Fibroblast of the conjunctiva (primary cell): ENCODE results near the gene C1QL1.
"Not testable (repeated sequence)": the region's sequence is repeated elsewhere in the genome, so short reads cannot be mapped to it uniquely, and the experiment has no call there.

Experiments
- DNase-seq: peaks from one replicate; pipeline ENCODE4 v3.0.0-alpha.2; 2010; ENCODE audit warnings: low read depth

Gene C1QL1

DNA sequence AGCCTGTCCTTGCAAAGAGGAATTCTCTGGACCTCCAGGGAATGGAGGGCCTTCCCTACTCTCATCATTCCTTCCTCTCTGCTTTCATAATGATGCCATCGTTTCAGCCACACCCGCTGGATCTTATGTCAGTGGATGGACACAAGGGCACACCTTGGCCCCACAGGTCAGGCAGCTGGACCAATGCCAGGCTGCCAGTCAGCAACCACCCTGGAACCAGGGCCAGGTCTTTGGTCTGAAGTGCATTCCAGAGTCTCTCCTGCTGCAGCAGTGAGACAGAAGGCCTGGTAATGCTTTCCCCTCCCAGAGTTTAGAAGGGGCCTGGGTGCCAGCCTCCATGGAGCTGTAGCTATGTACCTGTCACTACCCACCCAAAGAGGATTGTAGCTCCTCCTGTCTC lies 7.4 kb downstream of the C1QL1 start:
- no peak for DNase-seq

DNA sequence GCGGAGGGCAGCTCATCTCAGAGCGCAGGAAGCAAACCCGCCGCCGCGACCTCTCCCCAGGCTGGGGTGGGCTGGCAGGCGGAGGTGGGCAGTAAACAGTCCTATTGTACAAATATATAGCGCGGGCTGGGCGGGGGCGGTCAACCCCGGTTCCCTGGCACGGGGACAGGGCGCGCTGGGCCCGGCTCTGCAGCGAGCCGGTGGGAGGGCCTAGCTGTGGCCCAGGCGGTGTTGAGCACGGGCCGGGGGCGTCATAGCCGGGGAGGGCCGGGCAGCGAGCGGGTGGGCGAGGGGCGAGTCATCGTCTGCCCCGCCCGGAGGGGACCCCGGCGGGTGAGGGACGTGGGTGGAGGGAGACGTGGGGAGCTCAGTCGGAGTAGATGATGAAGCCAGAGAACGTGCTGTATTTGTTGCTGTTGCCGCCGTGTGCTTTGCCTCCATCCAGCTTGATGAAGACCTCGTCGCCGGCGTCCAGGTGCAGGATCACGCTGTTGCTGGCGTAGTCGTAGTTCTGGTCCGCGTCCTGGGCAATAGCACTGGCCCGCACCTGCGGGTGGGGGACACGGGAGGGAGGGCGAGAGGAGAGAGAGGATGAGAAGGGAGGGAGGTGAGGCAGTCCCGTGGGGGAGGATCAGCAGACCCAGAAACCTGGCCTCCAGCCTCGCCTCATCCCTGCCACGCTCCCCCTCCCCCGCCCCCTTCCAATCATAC lies 8.1 kb downstream of the C1QL1 start:
- no peak for DNase-seq

DNA sequence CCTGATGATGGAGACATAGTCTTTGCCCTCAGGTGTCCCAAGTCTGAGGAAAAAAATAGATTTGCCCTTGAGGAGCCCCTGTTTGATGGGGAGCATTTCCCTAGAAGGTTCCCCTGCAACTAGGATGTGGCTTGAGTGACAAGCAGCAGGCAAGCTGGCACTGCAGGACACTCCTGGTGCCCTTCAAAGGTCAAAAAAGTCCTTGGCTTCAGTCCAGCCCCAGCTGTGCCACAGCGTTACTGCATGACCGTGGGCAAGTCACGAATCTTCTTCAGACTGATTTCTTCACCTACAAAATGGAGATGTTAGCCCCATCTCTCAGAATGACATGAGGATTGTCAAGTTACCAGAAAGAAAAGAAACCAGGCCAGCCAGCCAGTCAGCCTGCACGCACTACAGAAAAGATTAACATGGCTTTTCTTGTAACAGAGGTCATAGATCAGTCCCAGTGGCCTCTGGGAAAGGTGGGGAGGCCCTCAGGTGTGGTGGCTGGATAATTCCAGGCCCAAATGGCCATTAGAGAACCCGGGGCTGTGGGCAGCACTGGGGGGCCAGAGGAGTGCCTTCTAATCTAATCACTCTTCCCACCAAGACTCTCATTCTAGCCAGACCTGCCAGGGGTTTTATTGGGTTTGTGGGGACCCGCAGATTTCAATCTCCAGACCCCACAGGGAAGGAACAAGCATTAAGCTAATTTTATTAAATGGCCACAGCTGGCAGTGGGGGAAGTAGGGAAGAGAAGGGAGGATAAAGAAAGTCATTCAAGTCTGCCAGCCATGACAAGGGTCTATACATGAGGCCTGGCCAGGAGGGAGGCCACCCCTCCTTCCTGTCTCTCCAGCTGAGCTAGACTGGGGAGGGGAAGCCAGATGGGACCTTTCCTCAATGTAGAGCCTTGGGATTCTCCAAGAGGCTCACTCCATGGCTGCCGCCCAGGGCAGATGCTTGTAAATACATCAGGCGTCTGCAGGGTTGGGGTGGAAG lies 10.8 kb downstream of the C1QL1 start:
- DNase-seq = no peak

DNA sequence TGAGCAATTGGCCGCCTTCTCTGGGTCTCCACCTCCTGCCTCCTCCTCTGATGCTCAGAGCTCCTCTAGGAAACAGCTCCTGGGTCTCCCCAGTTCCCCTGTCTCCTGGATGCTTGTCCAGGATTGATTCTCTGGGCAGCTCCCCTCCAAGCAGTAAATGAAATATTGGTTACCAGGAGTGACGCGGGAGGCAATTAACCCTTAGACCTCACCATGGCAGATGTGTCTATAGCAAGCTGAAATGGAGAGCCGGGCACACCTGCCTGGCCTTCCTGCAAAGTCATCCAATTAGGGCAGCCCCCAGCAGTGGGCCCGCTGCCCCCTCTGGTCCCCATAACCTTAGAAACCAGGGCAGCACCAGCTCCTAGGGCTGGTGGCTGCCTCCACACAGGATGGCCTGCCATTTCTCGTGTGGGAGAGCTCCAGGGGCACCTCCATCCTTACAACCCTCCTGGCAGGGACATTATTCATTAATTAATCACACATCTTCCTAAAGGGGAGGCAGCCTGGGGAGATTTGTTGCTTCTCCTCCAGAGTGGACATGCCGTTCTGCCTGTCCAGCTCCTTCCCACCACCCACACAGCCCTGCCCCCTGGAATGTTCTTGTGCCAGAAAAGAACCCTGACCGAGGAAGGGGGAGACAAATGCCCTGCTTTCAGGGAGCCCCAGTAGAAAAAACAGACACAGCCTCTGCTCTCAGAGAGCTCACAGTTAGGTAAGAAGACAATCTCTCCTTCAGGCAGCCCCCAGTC lies 12.3 kb downstream of the C1QL1 start:
- DNase-seq = no peak

DNA sequence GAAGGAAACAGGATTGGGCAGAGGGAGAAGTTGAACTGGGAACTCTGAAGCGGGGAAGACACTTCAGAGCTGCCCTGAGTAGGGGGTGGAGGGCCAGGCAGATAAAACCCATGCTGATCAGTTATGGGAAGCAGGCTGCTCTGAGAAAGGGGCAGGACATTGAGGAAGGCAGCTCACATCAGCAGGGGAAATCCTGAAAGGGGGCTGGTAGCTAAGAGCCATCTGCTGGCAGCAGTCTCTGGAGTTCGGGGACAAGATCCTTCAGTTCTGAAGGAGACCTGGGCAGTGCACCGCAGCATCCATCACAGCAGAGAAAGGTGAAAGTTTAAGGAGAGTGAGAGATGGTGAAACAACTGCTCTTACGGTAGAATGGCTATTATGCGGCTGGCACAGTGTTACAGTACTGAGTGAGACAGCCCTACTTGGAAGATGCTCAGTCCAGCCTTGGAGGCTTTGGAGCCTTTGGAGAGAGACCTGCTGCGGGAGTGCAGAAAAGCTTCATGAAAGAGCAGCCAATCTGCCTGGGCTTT lies 15.1 kb downstream of the C1QL1 start:
- no peak for DNase-seq

DNA sequence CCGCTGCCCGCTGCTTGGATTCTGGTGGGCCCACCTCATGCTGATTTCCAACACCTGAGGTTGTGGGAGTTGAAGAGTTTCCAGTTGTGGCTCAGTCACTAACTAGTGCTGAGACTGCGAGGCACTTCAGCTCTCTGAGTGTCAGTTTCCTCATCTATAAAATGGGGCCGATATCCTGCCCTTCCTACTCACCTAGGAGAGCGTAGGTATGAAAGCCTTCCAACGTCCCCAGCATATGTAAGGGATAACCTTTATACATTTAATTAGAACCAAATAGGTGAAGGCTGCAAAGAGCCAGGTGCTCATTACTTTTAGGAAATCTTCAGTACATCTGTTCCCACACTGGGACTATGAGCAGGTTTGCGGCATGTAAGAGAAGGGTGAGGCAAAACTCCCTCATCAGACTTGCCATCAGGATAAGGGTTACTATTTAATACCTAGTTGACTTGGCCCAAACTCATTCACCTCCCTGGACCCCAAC lies 19.7 kb downstream of the C1QL1 start:
- no peak for DNase-seq

DNA sequence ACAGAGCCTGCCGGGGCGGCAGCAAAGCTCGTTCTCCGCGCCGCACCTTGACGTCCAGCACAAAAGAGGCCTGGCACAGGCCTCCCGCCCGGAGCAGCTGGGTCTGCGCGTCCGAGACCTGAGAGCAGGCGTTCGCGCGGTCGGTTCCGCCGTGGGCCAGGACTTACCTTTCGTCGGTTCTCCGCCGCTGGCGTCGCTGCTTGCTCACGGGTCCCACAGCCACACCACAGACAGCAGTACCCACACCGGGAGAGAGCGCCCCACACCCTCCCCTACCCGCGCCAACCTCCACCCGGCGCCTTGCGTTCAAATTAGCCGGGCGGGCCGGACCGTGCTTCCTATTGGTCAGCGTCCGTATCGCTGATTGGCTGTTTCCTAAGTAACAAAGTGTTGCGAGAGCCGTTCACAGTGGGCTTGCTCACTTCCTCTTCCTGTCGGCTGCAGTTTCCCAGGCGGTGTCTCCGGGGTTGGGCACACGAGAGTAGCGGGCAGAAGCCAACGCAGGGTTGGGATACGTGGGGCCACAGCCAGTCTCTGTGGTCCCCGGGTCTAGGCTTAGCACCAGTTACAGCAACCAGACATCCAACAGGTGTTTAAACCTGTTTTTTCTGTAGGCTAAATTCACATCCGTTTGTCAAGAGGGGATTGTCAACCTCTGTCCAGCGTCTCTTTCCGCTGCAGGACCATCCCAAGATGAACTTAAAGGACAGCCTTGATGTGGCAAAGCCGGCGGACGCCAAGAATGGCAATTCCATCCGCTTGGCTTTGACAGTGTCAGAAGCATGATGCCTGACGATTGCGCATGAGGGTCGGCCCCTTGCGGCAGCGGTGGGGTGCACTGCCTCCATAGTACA lies 20.4 kb downstream of the C1QL1 start, which contains the start of gene KIF18B:
TSS of gene KIF18B (minus strand) at position 313 of the 854 bp plus-strand sequence. CDS start 11,429 bp downstream, outside the sequence.
- DNase-seq = peak; percentile 93

DNA sequence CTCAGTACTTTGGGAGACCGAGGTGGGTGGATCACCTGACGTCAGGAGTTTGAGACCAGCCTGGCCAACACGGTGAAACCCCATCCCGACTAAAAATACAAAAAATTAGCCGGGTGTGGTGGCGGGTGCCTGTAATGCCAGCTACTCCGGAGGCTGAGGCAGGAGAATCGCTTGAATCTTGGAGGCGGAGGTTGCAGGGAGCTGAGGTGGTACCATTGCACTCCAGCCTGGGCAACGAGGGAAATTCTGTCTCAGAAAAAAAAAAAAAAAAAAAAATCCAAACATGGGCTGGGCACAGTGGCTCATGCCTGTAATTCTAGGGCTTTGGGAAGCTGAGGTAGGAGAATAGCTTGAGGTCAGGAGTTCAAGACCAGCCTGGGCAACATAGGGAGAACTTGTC lies 22.5 kb downstream of the C1QL1 start:
- DNase-seq = not testable (repeated sequence)

DNA sequence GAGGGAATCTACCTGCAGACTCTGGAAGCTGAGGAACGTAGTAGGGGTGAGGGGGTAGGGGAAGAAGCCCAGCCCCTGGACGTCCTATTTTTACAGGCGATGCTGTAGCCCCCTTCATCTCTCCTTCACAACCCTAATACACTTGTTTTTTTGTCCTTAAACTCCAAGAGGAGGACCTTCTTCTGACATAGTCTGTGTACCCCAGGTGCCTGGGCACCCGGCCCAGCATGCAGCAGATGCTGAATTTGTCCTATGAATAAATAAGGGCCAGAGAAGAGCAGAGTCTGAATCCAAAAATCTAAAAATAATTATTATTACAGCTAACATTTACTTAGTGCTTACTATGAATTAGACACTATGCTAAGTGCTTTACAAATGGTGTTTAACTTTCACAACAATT lies 25.6 kb downstream of the C1QL1 start:
- DNase-seq = no peak

DNA sequence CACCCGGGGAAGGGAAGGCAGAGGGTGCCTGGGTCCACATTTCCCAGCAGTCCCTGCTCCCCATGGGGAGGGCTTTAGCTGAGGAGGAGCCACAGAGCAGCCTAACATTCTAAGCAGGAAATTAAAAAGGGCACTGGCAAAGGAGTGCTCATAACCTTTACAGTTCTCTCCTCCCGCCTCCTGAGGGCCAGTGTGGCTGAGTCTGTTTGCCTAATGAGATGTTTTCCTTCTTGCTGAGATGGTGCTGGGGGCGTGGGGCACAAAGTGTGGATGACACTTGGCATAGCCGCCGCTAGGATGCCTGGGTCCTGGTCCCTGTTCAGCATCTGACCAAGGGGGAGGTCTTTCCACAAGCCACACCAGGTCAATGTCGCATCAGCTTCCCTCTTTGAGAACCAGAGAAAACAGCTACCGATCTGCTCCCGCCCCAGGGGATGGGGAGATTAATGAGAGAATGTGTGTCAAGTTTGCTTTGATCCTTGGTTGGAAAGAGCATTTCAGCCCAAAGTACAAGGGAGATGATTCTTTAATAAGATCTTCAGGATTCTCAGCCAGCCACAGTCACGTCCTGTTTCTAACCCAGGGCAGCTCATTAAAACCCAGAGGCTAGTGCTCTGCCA lies 26.3 kb downstream of the C1QL1 start:
- no peak for DNase-seq

DNA sequence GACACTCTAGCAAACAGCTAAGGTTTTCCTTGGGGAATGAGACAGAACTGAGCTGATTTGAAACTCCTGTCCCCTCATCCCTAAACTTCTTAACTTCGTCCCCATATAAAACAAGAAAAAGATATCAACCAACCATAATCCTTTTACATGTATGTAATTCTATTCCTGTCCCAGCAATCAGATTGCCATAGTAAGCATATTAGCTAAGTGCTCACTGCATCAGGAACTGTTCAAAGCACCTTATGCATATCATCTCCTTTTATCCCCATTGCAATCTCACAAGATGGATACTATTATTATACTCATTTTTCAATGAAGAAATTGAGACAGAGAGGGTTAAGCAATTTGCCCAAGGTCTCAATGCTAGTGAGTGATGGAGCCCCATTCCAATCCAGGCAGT lies 27.3 kb downstream of the C1QL1 start:
- no peak for DNase-seq

DNA sequence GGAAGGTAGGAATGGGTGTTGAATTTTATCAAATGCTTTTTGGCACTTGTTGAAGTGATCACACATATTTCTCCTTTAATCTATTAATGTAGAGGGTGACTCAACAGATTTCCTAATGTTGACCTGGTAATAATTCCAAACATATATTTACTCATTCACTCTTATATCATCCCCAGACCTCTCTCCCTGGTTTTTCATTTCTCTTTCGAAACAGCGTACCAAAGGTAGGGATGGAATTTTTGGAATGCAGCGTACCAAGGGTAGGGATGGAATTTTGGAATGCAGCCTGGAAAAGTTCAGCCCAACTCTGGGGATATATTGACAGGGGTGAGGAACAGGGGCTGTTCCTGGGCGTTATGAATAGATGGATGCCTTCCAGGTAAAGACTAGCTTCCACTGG lies 27.8 kb downstream of the C1QL1 start:
- no peak for DNase-seq

DNA sequence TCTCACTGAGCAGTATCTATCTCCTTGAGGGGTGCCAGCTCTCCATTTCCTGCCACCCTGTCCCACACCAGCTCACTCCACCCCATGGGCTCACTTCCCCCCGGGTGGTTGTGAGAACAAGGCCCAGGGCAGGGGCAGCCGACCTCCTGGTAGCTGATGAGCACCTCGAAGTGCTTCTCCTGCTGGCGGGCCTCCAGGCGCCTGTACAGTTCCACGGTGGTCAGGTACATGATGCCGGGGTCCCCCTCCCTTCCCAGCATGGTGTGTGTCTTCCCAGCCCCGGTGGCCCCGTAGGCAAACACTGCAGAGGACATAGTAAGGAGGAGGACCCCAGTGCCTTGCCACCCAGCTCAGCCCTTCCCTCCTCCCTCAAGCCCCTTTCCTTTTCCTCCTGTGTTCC lies 33.0 kb downstream of the C1QL1 start:
- no peak for DNase-seq

DNA sequence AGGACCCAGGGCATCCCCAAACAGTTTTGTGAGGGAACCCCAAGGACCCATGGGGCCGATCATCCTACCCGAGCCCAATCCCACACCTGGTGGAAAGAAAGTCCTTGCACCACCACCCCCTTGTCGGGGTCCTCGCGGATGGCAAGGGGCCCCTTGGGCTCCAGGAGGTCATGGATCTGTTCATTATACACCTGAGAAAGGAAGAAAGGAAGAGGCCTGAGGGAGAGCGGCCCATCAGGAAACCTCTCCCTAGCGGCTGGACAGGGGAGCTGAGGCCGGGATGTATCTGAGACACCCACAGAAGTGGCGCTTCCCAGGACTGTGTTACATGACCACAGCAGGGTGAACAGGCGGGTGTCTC lies 33.4 kb downstream of the C1QL1 start:
- no peak for DNase-seq

DNA sequence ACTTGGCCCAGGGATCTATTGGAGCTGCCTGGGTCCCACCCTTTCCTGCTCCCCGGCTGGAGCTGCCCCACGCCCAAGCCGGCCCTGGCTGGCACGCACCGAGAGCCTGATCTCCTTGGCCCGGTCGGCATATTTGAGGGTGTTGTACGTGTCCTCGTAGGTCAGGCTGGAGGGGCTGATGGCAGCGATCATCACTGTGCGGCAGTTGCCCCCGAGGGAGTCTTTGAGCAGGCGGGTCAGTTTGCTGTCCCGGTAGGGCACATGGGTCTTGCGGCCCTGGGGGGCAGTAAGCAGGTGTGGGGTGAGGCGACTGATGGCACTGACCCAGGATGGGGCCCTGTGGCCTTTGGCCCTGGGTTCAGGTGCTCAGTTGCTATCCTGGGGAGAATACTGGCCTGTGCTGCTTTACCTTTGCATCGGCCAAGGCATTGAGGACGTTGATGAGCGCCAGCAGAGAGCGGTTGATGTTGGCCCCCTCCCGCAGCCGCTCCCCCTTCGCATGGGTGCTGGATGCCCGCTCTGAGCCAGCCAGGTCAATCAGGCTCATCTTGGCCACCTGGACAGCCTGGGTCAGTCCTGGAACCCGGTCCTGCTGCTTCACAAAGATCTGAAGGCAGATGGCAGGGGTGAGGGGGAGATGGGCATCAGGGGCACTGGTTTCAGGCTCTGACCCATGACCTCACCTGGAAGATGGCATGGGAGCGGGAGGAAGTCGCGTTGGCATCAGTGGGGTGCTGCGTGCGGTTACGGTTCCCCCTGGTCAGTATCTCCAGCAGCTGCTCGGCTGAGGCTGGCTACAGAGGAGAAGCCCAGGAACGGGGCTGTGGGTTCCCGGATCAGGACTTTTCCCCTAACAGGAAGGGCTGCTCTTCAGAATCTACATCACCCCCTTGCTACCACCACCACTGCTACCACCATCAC lies 34.0 kb downstream of the C1QL1 start:
- no peak for DNase-seq

DNA sequence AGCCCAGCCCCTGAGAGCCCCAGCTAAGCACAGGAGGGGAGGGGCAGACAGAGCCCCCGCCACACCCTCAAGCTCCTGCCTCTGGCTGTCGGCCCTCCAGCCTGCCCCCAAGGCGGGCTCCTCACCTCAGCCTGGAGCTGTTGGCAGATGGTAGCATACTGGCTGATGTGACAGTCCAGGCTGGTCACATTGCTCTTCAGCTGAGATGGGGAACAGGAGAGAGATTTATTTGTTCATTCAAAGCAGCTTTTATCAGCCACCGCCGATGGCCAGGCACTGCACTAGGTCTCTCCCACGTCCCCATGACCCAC lies 35.4 kb downstream of the C1QL1 start:
- DNase-seq = no peak

DNA sequence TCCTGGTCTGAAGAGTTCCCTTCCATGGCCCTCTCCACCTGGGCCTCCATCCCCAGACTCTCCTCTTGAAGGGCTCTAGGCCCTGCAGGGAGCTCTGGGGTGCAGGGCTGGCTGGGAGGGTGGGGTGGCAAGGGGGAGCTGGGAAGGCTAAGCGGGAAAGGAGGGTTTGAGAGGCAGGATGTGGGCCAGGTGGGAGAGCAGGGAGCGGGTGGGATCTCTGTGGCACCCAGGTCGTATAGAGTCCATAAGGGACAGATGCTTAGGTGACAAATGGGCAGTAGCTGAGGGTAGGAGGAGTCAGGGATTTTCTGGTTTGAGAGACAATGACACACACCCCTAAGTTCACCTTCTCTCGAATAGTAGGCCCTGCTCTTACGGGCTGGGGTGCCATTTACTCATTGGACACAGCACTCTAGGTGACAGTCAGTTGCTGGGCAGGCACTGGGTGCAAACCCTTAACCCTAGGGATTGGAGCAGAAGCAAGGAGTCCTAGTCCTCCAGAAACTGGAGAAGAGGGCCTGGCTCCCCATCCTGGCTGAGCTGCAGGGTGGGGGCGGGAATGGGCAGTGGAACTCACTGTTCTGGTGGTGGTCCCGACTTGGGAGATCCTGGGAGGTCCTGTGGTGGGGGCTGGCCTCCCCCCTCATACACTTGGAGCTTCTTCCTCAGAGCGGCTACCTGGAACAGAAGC lies 35.9 kb downstream of the C1QL1 start:
- no peak for DNase-seq

DNA sequence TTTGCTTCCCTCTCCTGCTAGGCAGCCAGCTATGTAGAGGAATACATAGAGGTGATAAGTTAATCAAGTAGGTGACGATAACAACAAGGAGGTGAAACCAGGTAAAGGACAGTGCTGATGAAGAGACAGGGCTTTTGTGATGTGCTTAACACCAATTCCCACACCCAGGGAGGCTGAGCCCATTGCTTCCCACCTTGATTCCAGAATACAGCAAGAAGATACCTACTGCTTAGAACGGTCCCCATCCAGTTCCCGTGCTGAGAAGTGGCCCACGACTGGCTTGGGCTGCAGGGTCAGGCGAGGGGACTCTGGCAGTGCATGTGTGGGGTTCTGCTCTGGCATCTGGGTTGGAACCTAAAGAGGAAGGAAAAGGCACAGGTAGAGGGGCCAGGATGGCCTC lies 36.7 kb downstream of the C1QL1 start:
- DNase-seq = no peak

DNA sequence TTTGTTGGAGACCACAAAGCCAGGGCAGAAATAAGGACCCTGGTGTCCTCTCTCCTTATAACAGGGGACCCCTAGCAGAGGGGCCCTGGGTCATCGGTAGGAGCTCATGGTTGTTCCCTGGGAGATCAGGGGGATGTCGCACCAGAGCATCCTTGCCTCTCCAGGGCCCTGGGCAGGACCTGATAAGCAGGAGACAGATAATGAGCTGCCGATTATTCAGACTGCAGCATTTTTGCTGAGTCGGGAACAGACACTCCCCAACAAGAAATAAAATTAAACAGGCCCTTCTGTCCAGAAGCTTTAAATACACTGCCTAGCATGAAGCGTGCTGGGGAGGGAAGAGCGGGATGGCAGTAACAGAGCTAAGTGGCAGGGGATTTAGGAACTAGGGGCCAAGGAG lies 37.4 kb downstream of the C1QL1 start:
- no peak for DNase-seq
